NCI-H146 (cell line): ENCODE data around the gene EYA3.

Experiments used
- DNase-seq: peaks from one replicate; lab custom pipeline; 2025; lab: John Stamatoyannopoulos, UW

Gene EYA3

GRCh38 chr1:27967884-27968466 is 120.4 kb downstream of the EYA3 start:
- no peak for DNase-seq

- DNase-seq: no peak
These were observed 121.1 kb downstream of the EYA3 start for GRCh38 chr1:27967106-27967883.

- no peak for DNase-seq
These were observed 121.9 kb downstream of the EYA3 start for GRCh38 chr1:27966402-27967105.

- no peak for DNase-seq
These were observed 125.0 kb downstream of the EYA3 start for GRCh38 chr1:27963393-27963792.

DNA sequence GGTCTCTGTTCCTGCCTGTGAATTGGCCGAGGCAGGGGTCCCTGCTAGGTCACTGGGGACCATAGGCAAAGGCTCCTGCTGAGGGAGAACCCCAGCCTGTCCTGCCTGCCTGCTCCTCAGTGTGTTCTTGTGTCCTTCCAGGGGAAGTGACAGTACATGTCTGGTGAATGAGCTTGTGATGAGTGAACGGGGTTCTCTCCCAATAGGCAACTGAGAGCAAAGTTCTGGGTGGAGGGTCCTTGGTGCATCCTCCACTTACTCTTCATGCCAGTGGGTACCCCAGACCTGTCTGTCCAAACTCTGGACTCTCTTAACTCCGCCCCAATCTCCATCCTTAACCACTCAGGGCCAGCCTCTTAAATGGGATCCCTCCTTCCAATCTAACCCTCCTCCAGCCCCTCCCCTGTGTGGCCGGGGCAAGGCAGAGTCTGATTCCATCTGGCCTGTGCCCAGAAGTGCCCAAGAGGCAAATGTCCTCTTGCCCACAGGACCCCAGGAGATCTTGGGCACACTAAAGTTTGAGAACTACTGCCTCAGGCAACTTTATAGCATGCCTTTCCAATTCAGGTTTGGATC is 126.7 kb downstream of the EYA3 start:
- DNase-seq: no peak

DNA sequence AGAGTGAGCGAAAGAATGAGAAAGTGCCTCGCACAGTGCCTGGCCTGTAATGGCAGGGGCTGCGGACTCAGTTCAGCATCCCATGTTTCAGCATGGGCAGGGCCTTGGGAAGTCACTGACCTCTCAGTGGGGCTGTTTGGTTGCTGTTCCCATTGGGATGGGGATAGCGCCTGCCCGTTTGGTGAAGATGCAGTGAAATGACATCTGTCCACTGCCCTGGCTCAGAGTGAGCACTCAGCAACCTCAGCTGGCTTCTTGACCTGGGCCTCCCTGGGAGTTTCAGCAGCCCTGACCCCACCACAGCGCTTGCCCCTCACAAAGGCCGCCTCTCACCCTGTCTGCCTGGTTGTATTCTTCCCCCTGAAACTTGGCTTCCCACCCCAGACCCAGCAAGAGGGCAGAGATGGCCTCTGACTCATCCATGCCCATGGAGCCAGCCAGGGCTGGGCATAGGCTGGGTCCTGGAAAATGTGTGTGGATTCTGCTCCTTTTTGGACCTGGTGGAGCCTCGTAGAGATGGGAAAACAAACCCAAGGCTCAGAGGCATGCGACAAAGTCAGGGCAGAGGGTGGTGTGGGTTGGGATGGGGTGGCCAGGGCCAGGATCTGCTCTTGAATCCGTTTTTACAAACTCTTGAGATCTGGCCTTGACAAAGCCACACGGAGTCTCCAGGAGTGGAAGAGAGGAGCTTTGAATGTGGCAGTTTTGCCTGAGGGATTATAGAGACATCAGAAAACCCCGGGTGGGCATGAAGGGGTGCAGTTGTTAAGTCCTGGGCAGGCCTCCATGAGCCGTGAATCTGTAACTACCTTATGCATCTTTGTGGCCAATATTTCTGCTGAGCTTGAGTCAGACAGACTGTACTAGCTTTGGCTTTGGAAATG is 127.4 kb downstream of the EYA3 start:
- DNase-seq: no peak

GRCh38 chr1:27959792-27960603 is 128.4 kb downstream of the EYA3 start, which contains the start of gene XKR8:
Gene XKR8, plus strand, starts transcription at chr1:27959973. Its CDS starts 97 bp downstream, at chr1:27960070.
- peak; percentile 81 for DNase-seq

GRCh38 chr1:27958513-27958912 is 129.9 kb downstream of the EYA3 start:
- DNase-seq: no peak

GRCh38 chr1:27957655-27958054 is 130.8 kb downstream of the EYA3 start:
- no peak for DNase-seq

- DNase-seq: no peak
These were observed 131.6 kb downstream of the EYA3 start for GRCh38 chr1:27956761-27957160.

DNA sequence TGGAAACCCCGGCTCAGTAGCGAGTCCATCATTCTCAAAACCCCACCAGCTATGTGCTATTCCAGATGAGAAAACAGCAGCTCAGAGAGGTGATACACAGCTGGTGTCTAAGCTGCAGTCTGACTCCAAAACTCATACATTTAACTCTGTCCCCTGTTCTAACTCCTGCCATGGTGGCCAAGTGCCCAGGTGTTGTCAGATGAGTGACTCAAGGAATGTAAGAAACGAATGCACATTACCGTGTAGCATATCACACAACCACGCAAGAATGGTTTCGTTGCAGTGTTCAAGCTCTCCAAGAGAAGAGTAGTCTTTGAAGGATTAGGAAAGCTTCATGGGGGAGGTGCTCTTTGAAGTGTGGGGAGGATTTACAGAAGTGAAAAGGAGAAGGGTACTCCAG is 133.3 kb downstream of the EYA3 start:
- no peak for DNase-seq

DNA sequence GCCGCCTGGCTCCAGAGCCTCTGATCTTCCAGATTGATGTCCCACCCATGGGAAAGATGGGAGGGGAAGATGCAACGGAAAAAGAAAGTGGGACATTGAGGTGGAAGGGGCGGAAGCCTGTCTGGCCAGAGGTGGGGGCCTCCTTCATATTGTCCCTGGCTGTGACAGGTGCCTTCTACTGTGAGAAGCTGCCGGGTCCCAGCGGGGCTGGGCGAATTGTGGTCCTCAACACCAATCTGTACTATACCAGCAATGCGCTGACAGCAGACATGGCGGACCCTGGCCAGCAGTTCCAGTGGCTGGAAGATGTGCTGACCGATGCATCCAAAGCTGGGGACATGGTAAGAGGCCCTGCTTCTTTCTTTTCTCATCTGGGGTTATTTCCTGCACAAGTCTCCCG is 134.2 kb downstream of the EYA3 start:
- DNase-seq: no peak

- DNase-seq: no peak
These were observed 136.3 kb downstream of the EYA3 start for GRCh38 chr1:27952147-27952546.

GRCh38 chr1:27951396-27951795 is 137.0 kb downstream of the EYA3 start:
- DNase-seq: no peak

GRCh38 chr1:27949027-27949426 is 139.4 kb downstream of the EYA3 start:
- DNase-seq: no peak

DNA sequence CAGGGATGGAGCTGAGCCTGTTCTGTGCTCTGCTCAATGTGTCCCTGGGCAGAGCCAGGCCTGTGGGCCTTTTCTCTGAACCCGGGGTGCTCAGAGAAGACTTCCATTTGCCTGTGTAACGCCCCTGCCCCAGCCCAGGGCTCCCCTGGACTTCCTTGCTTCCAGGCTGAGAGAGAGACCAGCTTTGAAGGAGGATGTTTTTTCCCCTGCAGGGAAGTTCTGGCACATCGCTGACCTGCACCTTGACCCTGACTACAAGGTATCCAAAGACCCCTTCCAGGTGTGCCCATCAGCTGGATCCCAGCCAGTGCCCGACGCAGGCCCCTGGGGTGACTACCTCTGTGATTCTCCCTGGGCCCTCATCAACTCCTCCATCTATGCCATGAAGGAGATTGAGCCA is 143.4 kb downstream of the EYA3 start:
- no peak for DNase-seq

DNA sequence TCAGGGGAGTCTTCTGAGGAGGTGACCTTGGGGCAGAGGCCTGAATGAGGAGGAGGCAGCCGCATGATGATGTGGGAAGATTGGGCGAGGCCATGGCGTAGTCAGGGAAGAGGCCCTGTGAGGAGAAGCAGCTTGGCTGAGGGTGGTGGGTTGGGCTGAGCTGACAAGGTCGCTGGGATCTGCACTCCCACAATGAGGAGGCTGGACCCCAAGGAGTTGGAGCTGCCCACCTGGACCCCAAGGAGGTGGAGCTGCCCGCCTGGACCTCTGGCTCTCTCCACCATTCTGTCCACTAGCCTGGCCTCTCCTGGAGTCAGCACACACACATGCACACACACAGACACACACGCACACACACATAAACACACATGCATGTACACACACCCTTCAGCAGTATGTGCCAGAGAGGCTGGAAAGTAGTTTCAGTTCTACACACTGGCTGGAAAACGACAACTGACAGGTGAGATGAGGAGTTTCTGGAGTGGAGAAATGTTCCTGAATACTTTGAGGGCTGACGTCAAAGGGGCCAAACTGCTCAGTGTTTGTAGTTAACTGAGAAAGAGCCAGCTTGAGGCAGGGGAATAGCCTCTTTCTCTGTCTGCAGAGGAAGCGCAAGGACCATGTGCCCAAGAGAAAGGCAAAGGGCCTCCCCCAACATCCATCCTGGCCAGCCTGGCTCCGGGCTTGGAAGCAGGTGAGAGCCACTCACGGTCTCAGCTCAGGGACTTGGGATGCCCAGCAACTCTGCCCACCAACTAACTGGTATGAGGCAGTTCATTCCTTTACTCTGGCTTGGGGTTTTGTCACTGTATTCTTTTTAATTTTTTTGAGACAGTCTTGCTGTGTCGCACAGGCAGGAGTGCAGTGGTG is 146.5 kb downstream of the EYA3 start:
- no peak for DNase-seq

DNA sequence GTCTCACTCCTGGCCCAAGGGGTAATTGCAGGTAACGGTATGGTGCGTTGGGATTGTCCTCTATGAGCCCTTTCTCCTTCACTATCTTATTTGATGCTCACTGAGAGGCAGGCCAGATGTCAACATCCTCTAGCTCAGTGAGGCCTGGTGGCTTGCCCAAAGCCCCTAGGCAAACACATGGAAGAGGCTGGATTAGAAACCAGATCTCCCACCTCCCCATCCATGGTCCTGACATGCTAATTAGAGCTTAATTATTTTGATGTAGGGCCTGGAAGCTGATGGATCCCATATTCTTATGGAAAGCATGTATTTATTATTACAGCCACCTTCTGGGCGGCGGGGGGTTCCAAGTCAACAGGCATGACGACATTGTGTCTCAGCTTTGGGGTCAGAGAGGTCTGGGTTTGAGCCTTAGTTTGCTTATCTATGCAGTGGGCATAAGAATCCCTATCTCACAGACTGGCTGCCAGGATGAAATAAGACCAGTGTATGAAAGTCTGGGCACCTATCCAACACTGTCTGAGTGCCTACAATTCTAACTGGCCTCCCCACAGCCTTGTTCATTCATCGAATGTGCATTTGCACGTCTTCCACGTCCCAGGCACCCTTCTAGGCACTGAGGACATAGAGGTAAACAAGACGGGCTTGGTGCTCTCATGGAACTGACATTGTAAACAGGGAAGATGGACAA is 147.4 kb downstream of the EYA3 start:
- no peak for DNase-seq

GRCh38 chr1:27940297-27940696 is 148.1 kb downstream of the EYA3 start:
- DNase-seq: peak; percentile 5
